Dermis microvascular lymphatic vessel endothelial cell (primary cell): ENCODE results near the gene IFITM1. TPM values are rescaled to one million over a fixed set of nuclear protein-coding genes. Genes with fewer than 3 reads are reported as not detected.
A peak's percentile ranks its signal among the peaks of the same experiment; 100 is the strongest.
"Not testable (repeated sequence)": the region's sequence is repeated elsewhere in the genome, so short reads cannot be mapped to it uniquely, and the experiment has no call there.

Source experiments
- DNase-seq, 2 donors: peaks; one replicate each; pipeline versions ENCODE4 v3.0.0 to v3.0.0-alpha.2; 2010; ENCODE audit warnings: low read depth in 2 of 2
- total RNA-seq: library from RNA; depleted of rRNA; stranded (reverse); fragments of >200 nt; gene quantifications from 2 replicates; pipeline ENCODE4 v1.2.1, GENCODE V29; 2014

IFITM1 gene
- total RNA-seq: 1.0 and 1.1 TPM in 2 replicates

DNA sequence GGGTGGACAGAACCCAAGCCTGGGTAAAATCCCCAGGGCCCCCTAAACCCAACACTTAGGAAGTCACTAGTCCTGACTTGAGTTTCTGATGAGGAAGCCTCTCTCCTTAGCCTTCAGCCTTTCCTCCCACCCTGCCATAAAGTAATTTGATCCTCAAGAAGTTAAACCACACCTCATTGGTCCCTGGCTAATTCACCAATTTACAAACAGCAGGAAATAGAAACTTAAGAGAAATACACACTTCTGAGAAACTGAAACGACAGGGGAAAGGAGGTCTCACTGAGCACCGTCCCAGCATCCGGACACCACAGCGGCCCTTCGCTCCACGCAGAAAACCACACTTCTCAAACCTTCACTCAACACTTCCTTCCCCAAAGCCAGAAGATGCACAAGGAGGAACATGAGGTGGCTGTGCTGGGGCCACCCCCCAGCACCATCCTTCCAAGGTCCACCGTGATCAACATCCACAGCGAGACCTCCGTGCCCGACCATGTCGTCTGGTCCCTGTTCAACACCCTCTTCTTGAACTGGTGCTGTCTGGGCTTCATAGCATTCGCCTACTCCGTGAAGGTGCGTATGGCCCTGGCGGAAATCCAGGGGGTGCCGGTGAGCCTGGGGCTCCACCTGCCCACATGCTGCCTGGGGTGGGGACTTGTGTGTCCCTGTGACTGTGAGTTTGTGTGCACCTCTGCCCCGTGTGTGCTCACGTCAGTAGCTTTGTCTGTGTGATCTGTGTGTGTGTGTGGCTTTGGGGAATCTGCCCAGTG, at the start of gene IFITM1:
Gene IFITM1 (plus strand): TSS at position 254 of the 767 bp plus-strand sequence. CDS start 131 bp downstream, at position 385.
- DNase-seq: no peak

- no peak for DNase-seq
Measured at GRCh38 chr11:266676-267439, 47.0 kb upstream of the IFITM1 start.

- no peak for DNase-seq
Measured at GRCh38 chr11:267491-267994, 46.3 kb upstream of the IFITM1 start.

- DNase-seq: not testable (repeated sequence)
Measured at GRCh38 chr11:268716-269145, 45.1 kb upstream of the IFITM1 start.

DNA sequence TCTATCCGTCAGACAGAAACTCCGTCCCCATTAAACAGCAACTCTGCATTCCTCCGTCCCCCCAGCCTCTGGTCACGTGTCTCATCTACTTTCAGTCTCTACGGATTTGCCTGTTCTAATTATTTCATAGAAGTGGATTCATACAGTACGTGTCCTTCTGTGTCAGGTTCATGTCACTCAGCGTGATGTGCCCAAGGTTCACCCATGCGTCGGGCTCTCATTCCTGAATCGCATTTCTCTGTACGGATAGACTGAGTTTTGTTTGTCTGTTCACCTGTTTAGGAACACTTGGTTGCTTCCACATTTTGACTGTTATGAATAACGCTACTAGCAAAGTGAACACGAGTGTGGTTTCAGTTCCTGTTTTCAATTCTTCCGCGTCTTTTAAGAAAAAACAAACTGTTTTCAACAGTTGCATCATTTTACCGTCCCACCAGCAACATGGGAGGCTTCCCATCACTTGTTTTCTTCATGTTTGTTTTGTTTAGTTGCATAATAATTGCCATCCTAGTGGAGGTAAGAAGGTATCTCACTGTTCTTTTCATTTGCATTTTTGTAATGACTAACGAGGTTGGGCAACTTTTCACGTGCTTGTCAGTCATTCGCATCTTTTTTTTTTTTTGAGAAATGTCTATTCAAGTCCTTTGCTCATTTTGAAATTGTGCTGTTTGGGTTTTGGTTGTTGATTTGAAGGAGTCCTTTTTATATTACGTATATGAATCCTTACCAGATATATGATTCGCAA, 44.5 kb upstream of the IFITM1 start:
- no peak for DNase-seq

DNA sequence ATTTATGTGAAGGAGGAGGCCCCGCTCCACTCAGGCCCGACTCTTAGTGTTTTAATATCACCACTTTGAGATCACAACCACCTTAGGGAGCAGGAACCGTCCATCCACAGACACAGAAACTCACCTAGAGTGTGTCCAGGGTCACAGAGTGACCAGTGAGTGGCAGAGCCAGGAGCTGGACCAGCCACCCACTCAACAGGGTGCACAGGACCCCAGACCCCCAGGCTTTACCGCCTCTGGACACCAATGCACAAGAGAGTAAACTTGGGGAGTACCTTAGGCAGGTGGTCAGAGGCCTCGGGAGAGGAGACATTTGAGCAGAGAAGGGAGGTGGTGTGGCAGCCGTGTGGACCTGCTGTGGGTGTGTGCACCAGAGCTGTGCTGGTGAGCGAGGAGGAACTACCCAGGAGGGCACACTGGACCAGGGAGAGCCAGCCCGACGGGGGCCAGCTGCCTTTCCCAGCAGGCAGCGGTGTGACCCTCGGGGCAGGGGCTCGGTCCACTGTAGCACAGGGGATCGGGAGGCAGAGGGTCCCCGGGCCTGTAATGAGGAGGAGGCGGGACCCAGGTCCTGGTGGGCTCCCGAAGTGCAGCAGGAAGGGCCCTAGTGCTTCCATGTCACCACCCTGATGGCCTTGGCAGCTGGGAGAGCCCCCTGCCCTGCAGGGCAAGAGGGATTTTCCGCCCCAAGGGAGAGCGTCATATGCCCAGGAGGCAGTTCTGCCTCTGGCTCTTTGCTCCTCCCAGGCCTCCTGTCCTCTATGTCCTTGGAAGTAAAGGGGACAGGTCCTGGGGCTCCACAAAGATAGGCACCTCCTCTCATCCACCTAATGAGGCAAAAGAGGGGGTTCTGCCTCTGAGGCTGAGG, 43.2 kb upstream of the IFITM1 start:
- DNase-seq: no peak

GRCh38 chr11:271319-271715, 42.5 kb upstream of the IFITM1 start:
- no peak for DNase-seq

DNA sequence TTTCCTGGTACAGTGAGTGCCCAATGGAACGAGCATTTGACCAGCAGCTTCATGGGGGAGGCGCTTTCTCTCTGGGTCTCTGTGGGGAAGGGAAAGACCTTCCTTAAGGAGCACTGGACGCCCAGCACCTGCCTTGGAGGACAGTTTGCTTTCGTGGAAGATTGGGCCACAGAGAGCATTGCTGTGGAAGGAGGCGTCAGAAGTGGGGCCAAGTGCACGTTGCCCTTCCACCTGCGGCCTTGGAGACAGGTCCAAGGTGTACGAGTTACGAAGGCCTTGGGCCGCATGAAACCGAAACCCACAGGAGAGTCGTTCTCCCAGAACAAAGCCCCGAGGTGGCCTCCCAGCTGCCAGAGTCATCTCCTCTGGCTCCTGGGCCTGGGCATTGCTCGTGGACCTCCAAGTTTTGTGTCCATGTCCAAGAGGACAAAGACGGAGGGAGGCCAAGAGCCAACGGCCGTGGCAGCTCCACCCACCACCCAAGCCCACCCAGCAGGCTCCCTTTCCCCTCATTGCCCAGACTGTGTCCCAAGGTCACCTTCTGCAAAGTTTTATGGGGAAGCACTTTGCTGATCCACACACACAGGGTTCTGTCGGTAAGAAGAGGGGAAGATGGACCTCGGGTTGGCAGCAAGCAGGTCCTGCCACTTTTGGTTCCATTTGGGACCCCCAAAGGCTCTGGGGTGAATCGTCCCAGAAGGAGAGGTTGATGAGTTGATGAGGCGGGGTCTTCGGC, 41.5 kb upstream of the IFITM1 start:
- no peak for DNase-seq

DNA sequence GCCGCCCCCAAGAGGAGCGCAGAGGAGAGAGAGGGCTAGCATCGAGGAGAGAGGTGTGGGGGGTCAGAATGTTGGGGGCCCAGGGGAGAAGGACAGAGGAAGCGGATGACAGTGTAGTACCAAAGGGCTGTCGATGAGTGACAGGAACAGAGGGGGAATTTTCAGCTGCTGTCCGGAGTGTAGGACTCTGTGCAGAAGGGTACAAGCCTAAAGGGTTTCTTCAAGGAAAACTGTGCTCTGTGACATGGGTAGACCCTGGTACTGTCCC, 41.0 kb upstream of the IFITM1 start:
- DNase-seq: no peak

- no peak for DNase-seq
Measured at GRCh38 chr11:276219-276618, 37.6 kb upstream of the IFITM1 start.

GRCh38 chr11:278001-278951, 35.6 kb upstream of the IFITM1 start, which contains the start of gene NLRP6:
Gene NLRP6 (plus strand): TSS chr11:278407. CDS start chr11:278570, 163 bp downstream.
- no peak for DNase-seq

DNA sequence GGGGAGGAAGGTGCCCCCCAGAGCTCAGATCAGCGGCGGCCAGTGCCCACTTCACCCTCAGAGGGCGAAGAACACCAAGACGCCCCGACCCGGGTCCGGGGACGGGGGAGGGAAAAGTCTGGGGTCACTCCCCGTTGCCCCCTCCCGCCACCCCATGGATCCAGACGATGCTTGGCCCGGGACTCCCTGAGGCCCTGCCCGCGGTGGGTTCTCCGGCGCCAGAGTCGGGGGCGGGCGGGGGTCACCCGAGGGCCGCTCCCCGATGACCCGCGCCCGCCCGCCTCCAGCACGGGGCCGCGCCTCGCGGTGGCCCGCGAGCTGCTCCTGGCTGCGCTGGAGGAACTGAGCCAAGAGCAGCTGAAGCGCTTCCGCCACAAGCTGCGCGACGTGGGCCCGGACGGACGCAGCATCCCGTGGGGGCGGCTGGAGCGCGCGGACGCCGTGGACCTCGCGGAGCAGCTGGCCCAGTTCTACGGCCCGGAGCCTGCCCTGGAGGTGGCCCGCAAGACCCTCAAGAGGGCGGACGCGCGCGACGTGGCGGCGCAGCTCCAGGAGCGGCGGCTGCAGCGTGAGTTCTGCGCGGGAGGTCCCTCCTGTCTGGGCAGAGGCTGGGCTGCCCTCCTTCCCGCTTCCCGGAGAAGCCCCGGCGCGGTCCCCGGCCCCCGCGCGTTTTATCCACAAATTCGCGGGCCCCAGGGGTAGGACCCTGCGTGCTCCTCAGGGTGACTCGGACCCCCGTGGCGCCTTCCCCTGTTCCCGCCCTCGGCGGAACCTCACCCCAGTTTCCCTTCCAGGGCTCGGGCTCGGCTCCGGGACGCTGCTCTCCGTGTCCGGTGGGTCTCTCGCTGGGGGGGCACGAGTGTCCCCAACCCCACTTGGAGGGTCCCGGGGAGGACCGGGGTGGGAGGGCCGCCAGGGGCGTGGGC, 34.5 kb upstream of the IFITM1 start:
- DNase-seq: no peak

GRCh38 chr11:279966-280705, 33.7 kb upstream of the IFITM1 start:
- DNase-seq: peak in 1 of 2 donors; percentile 33

- no peak for DNase-seq
Measured at GRCh38 chr11:280706-281485, 32.9 kb upstream of the IFITM1 start.

- no peak for DNase-seq
Measured at GRCh38 chr11:281486-282161, 32.2 kb upstream of the IFITM1 start.

DNA sequence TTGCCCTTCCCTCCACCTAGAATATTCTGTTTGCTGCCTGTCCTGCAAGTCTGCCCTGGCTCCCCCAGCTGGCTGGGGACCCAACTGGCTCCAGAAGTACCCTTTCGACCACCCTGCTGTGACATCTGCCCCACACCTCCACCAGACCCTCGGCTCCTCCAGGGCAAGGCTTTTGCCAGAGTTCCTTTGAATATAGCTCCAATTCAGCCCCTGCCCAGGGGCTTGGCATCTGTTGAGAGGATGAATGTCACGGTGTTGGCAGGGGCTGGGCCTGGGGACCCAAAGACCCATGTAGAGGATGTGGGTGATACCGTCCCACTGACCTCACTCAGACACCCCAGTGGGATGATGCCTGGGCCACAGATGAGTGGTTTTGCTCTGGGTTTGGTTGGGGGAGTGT, 31.7 kb upstream of the IFITM1 start:
- no peak for DNase-seq
